GM23338 (cell line): ENCODE data around the gene CSTF2.

Experiments
- EZH2 ChIP-seq: fragments of 200-600 bp; sonication (generic); IDR thresholded peaks from one replicate; pipeline ENCODE4 v1.8.0; 2017; ENCODE audit warnings: antibody characterized with exemption, mild to moderate bottlenecking, low read depth; ENCODE audit not compliant: unreplicated experiment
- EZH2phosphoT487 ChIP-seq: fragments of 200-600 bp; sonication (generic); IDR thresholded peaks from one replicate; pipeline ENCODE4 v1.8.1; 2018; ENCODE audit warnings: antibody characterized with exemption; ENCODE audit not compliant: unreplicated experiment
- REST ChIP-seq: IDR thresholded peaks from one replicate; pipeline ENCODE4 v1.6.1; 2018; ENCODE audit warnings: antibody characterized with exemption; ENCODE audit not compliant: unreplicated experiment
- TF ChIP-seq, protein P1 (sequence below), 2 experiments: fragments of 200-600 bp in 1 of 2; sonication (generic) in 1 of 2; conservative IDR thresholded peaks; 2 replicates each; pipeline versions ENCODE4 v1.5.1 to v1.6.1; 2016 to 2017; ENCODE audit warnings: antibody characterized with exemption in 2 of 2, low read depth in 2 of 2, mild to moderate bottlenecking in 2 of 2, moderate library complexity in 1 of 2

DNA sequence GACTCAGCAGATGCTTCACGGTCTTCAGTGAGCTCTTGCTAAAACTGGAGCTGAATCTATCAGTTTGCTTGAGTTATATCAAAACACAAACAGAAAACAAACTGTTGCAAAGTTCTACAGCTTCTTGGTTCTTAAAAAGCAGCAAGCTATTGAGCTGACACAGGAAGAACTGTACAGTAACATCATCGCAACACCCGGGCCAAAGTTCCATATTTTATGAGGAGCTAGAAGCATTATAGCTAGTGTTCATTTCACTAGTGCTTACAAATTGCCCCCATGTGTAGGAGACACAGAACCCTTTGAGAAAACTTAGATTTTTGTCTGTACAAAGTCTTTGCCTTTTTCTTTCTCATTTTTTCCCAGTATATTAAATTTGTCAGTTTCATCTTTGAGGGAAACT lies 17.3 kb upstream of the CSTF2 start:
- TF ChIP-seq EZH2 (no peak), REST (no peak), EZH2phosphoT487 (no peak)
- TF ChIP-seq, protein P1, sequence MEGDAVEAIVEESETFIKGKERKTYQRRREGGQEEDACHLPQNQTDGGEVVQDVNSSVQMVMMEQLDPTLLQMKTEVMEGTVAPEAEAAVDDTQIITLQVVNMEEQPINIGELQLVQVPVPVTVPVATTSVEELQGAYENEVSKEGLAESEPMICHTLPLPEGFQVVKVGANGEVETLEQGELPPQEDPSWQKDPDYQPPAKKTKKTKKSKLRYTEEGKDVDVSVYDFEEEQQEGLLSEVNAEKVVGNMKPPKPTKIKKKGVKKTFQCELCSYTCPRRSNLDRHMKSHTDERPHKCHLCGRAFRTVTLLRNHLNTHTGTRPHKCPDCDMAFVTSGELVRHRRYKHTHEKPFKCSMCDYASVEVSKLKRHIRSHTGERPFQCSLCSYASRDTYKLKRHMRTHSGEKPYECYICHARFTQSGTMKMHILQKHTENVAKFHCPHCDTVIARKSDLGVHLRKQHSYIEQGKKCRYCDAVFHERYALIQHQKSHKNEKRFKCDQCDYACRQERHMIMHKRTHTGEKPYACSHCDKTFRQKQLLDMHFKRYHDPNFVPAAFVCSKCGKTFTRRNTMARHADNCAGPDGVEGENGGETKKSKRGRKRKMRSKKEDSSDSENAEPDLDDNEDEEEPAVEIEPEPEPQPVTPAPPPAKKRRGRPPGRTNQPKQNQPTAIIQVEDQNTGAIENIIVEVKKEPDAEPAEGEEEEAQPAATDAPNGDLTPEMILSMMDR (conservative IDR thresholded peaks at IDR 0.05; ENCODE audit: low read depth in 2 of 2): no peak
